ENCODE measurements around the gene CBFA2T3. TPM values are rescaled to one million over a fixed set of nuclear protein-coding genes. Genes with fewer than 3 reads are reported as not detected.
"Not testable (repeated sequence)": the region's sequence is repeated elsewhere in the genome, so short reads cannot be mapped to it uniquely, and the experiment has no call there.

CBFA2T3 gene
- total RNA-seq, 1 donor from 2014 or later: not detected

DNA sequence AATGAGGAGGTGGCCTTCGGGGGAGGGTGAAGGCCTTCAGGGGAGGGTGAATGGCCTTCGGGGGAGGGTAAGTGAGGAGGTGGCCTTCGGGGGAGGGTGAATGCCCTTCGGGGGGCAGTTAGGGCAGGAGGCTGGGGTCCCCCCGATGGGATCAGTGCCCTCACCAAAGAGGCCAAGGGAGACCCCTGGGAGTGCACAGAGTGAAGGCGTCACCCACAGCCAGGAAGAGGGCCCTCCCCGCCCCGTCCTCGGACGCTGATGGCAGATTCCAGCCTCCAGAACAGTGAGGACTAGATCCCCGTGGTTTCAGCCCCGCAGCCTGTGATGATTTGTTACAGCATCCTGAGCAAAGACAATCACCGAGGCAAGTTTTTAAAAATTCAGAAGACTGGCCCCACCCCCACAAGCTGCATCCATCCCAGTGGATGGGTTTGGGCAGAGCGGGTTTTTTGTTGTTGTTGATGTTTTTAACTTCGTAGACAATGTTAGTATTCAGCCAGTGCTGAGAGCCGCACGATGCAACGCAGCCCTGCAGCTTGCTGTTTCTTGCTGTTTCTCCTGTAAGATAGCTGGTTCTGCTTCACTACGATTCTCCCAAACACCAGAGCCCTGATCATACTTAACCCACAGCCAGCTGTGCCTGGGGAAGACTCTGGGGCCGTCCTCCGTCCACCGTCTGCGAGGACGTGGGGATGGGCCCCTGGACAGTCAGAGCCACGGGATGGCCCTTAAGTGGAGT is 40.7 kb upstream of the CBFA2T3 start:
- peaks cover 6% of the 10 kb centered on the region for H3K4me1 Mint-ChIP-seq
- DNase-seq: no peak
- H3K4me3 Mint-ChIP-seq: no peak overlapping the region
- intact Hi-C loops (cut with micrococcal nuclease): no loop called here
- H3K27me3 Mint-ChIP-seq: peaks cover 2% of the 10 kb centered on the region
- peaks cover 5% of the 10 kb centered on the region for H3K9me3 Mint-ChIP-seq
- H3K36me3 Mint-ChIP-seq (ENCODE audit: low read depth): no peaks in the 10 kb centered on the region
- H3K27ac Mint-ChIP-seq: no peak overlapping the region

DNA sequence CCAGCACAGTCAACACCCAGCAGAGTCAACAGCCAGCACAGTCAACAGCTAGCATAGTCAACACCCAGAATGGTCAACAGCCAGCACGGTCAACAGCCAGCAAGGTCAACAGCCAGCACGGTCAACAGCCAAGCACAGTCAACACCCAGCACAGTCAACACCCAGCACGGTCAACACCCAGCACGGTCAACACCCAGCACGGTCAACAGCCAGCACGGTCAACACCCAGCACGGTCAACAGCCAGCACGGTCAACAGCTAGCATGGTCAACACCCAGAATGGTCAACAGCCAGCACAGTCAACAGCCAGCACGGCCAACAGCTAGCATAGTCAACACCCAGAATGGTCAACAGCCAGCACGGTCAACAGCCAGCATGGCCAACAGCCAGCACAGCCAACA is 39.6 kb upstream of the CBFA2T3 start:
- H3K4me1 Mint-ChIP-seq; H3K27me3 Mint-ChIP-seq; intact Hi-C loops (cut with micrococcal nuclease); DNase-seq; H3K4me3 Mint-ChIP-seq; H3K27ac Mint-ChIP-seq; H3K36me3 Mint-ChIP-seq (ENCODE audit: low read depth): not testable (repeated sequence)
- H3K9me3 Mint-ChIP-seq: peaks cover 11% of the 10 kb centered on the region

DNA sequence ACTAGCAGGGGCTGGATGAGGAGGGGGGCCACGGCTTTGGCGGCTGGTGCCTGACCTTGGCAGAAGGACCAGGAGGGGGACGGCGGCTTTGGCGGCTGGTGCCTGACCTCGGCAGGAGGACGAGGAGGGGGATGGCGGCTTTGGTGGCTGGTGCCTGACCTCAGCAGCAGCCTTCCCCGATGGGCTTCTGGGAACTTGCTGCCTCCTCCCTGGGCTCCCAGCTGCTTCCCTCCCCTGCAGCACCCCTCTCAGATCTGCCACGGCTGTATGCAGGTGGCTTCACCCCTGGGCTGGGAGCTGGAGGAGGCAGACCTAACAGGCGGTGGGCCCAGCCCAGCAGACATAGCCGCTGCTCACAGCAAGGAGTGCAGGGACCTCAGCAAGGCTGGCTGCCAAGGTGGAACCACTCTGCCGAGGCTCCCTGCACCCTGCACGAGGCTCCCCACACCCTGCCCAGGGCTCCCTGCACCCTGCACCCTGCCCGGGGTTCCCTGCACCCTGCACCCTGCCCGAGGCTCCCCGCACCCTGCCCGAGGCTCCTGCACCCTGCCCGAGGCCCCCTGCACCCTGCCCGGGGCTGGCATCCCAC is 38.4 kb upstream of the CBFA2T3 start:
- Mint-ChIP-seq H3K27me3 (peaks cover 2% of the 10 kb centered on the region), H3K9me3 (peaks cover 11% of the 10 kb centered on the region), H3K4me3 (no peak overlapping the region)

DNA sequence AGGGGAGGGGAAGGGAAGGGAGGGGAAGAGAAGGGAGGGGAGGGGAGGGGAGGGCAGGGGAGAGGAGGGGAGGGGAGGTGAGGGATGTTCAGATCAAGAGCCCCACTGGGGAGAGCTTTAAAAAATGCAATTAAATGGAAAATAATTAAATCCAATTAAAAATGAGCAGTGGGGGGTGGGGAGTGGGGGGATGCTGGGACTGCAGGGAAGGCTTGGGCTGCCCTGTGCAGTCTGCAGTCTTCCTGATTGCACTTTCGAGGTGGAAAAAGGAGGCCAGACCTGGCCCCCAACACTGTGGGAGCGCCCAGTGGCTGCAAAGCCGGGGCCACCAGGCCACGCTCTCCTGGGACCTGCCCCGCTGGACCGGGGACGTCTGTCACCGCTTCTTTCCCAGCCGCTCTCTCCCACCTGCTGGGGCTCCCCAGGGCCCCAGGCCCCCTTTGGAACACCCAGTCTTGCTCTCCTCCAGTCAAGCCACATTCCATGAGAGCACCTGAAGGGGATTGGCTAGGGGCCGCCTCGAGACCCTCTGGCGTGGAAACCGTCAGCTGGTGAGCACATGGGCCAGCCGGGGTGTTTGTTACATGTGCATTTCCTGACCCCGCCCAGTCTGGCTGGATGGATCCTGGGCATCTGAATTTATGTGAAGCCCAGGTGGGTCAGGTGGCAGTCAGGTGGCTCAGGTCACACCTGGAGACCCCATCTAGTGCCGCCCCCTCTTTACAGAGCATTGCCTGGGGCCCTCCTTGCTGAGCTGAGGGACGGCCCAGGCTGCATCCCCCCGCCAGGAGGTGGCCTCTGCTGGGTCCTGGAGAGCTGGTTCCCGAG is 37.6 kb upstream of the CBFA2T3 start:
- H3K27ac Mint-ChIP-seq: no peak overlapping the region
- H3K4me1 Mint-ChIP-seq: no peaks in the 10 kb centered on the region
- intact Hi-C loops (cut with micrococcal nuclease): no loop called here
- no peak overlapping the region for H3K4me3 Mint-ChIP-seq
- peaks cover 2% of the 10 kb centered on the region for H3K27me3 Mint-ChIP-seq
- H3K36me3 Mint-ChIP-seq (ENCODE audit: low read depth): no peaks in the 10 kb centered on the region
- H3K9me3 Mint-ChIP-seq: peaks cover 12% of the 10 kb centered on the region
- no peak for DNase-seq

More for the DNA sequence above, 38.4 kb upstream of the CBFA2T3 start:
- Mint-ChIP-seq H3K36me3 (ENCODE audit: low read depth) (no peaks in the 10 kb centered on the region), H3K27ac (no peak overlapping the region), H3K4me1 (peaks cover 5% of the 10 kb centered on the region)
- no peak for DNase-seq
- intact Hi-C loops (cut with micrococcal nuclease): no loop called here

DNA sequence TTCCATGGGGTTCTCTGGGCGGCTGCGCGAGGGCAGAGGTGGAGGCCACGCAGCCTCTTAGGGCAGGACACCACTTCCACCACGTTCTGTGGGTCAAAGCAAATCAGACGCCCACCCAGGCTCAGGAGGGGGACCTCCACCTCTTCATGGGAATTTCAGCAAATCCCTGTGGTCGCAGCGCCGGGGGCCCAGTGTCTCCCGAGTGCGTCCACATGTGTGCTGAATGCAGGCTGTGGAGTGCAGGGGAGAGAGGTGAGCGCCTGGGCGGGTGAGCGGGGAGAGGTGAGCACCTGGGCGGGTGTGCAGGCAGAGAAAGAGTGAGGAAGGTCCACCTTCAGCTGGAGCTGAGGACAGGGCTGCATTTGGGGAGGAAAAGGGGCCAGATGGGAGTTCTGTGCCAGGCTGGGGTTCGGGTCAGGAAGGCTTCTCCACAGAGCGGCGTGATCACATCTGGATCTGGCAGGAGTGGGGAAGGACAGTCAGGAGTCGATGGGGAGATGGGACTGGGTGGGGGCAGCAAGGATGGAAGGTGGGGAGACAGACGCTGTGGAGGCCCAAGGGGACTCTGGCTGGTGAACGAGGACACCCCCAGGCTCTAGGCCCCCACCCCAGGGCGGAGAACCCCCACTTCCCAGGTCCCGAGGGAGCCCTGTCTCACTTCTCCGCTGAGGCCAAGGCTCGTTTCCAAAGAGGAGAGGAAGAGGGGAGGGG is 36.8 kb upstream of the CBFA2T3 start:
- H3K9me3 Mint-ChIP-seq: peaks cover 16% of the 10 kb centered on the region
- H3K4me1 Mint-ChIP-seq: peaks cover 2% of the 10 kb centered on the region
- no peak overlapping the region for H3K4me3 Mint-ChIP-seq
- intact Hi-C loops (cut with micrococcal nuclease): no loop called here
- H3K27ac Mint-ChIP-seq: no peak overlapping the region
- no peaks in the 10 kb centered on the region for H3K36me3 Mint-ChIP-seq (ENCODE audit: low read depth)
- no peak for DNase-seq
- H3K27me3 Mint-ChIP-seq: peaks cover 2% of the 10 kb centered on the region

DNA sequence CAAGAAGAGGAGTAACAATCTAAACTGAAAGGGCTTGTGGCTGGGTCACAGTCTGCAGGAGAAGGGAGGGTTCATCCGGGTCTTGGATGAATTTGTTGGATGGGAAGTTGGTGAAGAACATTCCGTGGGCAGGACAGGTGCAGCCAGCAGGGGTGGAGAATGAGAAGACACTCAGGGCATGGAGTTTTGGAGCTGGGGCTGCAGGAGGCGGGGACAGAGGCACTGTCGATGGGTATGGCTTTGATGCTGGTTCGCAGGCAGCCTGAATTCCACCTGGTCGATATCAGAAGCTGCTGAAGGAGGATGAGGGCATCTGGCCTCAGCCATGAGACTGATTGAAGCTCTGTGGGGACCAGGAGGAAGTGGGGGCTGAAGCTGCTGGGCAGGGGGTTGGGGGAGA is 36.1 kb upstream of the CBFA2T3 start:
- no peak overlapping the region for H3K4me3 Mint-ChIP-seq
- intact Hi-C loops (cut with micrococcal nuclease): no loop called here
- H3K27me3 Mint-ChIP-seq: peaks cover 2% of the 10 kb centered on the region
- peaks cover 2% of the 10 kb centered on the region for H3K4me1 Mint-ChIP-seq
- peaks cover 16% of the 10 kb centered on the region for H3K9me3 Mint-ChIP-seq
- H3K27ac Mint-ChIP-seq: no peak overlapping the region
- no peak for DNase-seq
- no peaks in the 10 kb centered on the region for H3K36me3 Mint-ChIP-seq (ENCODE audit: low read depth)

DNA sequence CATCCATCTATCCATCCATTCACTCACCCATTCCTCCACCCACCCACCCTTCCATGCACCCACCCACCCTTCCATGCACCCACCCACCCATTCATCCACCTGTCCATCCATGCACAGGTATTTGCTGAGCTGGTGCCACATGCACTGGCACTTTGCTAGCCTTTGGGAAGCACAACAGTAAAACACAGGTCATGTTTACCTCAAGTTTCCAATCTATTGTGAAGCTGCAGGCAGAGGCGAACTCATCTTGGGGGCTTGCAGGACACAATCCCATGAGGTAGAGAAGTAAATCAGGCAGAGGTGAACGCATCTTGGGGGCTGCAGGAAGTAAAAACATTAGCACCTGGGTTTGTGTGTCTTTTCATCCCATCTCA is 35.6 kb upstream of the CBFA2T3 start:
- no peak for DNase-seq
- no peak overlapping the region for H3K27ac Mint-ChIP-seq
- no peak overlapping the region for H3K4me3 Mint-ChIP-seq
- H3K4me1 Mint-ChIP-seq: peaks cover 2% of the 10 kb centered on the region
- peaks cover 2% of the 10 kb centered on the region for H3K27me3 Mint-ChIP-seq
- peaks cover 16% of the 10 kb centered on the region for H3K9me3 Mint-ChIP-seq
- no peaks in the 10 kb centered on the region for H3K36me3 Mint-ChIP-seq (ENCODE audit: low read depth)
- intact Hi-C loops (cut with micrococcal nuclease): no loop called here

DNA sequence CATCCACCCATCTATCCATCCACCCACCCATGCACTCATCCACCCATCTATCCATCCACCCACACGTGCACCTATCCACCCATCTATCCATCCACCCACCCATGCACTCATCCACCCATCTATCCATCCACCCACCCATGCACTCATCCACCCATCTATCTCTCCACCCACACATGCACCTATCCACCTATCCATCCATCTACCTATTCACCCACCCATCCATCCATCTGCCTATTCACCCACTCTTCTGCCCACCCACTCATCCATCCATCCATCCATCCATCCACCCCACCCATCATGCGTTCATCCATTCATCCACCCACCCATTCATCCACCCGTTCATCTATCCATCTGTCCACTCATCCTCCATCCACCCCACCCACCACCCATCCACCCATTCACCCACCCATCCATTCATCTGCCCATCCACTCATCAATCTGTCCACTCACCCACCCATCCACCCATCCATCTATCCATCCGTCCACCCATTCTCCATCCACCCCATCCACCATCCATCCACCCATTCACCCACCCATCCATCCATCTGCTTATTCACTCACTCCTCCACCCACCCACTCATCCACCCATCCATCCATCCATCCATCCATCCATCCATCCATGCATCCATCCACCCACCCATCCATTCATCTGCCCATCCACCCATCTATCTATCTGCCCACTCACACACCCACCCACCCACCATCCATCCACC is 35.1 kb upstream of the CBFA2T3 start:
- DNase-seq: no peak
- Mint-ChIP-seq H3K27ac (no peak overlapping the region), H3K4me3 (no peak overlapping the region), H3K36me3 (ENCODE audit: low read depth) (no peaks in the 10 kb centered on the region), H3K9me3 (peaks cover 16% of the 10 kb centered on the region), H3K4me1 (peaks cover 2% of the 10 kb centered on the region), H3K27me3 (peaks cover 6% of the 10 kb centered on the region)
- intact Hi-C loops (cut with micrococcal nuclease): no loop called here

DNA sequence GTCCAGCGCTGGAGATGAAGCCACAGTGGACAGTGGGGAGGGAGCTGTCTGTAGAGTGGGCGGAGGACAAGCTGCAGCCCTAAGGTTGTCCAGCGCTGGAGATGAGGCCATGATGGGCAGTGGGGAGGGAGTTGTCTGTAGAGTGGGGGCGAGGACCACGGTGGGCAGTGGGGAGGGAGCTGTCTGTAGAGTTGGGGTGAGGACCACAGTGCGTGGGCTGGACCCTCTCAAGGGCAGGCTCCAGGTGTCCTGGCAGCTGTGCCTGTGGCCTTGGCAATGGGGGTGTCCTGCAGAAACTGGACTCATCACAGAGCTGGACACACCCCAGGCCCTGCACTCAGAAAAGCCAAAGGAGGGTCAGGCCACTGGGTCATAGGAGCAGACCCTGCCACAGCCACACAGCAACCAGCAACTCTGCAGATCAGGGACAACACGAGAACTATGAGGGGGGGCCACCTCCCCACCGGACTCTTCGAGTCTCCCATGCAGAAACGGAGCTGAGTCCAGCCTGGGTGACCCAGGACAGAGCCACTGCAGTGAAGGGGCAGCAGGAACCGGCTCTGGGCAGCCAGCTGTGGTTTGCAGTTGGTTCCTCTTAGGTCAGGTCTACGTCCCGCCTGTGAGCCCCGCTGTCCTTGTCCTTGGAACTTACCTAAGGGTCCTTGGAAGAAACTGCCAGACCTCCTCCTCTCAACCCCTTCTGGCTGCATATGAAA is 33.4 kb upstream of the CBFA2T3 start:
- Mint-ChIP-seq H3K36me3 (ENCODE audit: low read depth) (no peaks in the 10 kb centered on the region), H3K27me3 (peaks cover 6% of the 10 kb centered on the region), H3K4me3 (no peak overlapping the region), H3K27ac (no peak overlapping the region), H3K9me3 (peaks cover 11% of the 10 kb centered on the region), H3K4me1 (peaks cover 2% of the 10 kb centered on the region)
- DNase-seq: no peak
- intact Hi-C loops (cut with micrococcal nuclease): no loop called here

DNA sequence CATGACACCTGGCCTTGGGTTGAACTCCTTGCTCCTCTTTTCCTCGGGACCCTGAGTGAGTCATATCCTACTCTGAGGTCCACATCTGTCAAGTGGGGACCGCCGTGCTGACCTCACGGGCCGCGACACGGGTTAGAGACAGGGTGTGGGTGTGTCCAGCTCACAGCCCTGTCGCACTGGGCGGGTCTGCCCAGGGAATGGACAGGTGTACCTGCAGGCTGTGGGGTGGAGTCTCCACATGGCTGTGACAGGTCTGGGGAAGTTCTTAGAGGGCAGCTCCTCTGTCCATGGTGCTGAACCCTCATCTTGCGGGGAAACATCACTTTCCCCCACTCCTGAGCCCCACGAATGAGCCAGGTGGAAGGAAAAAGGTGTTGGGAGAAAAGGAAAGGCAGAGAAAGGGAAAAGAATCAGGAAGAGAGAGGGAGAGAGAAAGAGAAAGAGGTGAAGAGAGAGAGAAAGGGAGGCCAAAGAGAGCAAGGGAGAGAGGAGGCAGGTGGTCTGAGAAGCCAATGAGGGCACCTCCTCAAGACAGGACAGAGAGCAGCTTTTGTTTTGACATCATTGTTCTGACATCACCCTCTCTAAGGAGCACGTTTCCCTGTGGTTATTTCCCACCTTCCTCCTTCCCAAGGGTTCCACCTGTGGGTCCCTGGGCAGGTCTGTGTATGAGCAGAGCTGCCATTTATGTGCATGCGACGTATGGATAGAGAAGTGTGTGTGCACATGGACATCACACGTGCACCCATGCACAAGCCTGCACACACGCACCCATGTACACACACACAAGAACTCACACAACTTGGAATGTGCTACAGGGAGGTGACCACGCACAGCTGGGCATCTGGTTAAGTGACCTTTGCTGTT is 32.6 kb upstream of the CBFA2T3 start:
- Mint-ChIP-seq H3K9me3 (peaks cover 11% of the 10 kb centered on the region), H3K27ac (no peak overlapping the region), H3K27me3 (peaks cover 10% of the 10 kb centered on the region), H3K4me3 (no peak overlapping the region), H3K4me1 (peaks cover 2% of the 10 kb centered on the region), H3K36me3 (ENCODE audit: low read depth) (no peaks in the 10 kb centered on the region)
- intact Hi-C loops (cut with micrococcal nuclease): no loop called here
- peak; percentile 84 for DNase-seq

DNA sequence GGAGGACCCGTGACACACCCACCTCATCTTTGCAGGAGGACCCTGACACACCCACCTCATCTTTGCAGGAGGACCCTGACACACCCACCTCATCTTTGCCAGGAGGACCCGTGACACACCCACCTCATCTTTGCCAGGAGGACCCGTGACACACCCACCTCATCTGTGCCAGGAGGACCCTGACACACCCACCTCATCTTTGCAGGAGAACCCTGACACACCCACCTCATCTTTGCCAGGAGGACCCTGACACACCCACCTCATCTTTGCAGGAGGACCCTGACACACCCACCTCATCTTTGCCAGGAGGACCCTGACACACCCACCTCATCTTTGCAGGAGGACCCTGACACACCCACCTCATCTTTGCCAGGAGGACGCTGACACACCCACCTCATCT is 31.8 kb upstream of the CBFA2T3 start:
- DNase-seq; H3K4me3 Mint-ChIP-seq; intact Hi-C loops (cut with micrococcal nuclease); H3K27ac Mint-ChIP-seq; H3K4me1 Mint-ChIP-seq; H3K36me3 Mint-ChIP-seq (ENCODE audit: low read depth): not testable (repeated sequence)
- Mint-ChIP-seq H3K9me3 (peaks cover 11% of the 10 kb centered on the region), H3K27me3 (peaks cover 17% of the 10 kb centered on the region)
